SHP77 (cell line): ENCODE data around the gene GTF2H4.
A peak's percentile ranks its signal among the peaks of the same experiment; 100 is the strongest.

Experiments
- DNase-seq, 2 experiments: peaks; one replicate each; lab custom pipeline; 2025; lab: John Stamatoyannopoulos, UW

The GTF2H4 gene

DNA sequence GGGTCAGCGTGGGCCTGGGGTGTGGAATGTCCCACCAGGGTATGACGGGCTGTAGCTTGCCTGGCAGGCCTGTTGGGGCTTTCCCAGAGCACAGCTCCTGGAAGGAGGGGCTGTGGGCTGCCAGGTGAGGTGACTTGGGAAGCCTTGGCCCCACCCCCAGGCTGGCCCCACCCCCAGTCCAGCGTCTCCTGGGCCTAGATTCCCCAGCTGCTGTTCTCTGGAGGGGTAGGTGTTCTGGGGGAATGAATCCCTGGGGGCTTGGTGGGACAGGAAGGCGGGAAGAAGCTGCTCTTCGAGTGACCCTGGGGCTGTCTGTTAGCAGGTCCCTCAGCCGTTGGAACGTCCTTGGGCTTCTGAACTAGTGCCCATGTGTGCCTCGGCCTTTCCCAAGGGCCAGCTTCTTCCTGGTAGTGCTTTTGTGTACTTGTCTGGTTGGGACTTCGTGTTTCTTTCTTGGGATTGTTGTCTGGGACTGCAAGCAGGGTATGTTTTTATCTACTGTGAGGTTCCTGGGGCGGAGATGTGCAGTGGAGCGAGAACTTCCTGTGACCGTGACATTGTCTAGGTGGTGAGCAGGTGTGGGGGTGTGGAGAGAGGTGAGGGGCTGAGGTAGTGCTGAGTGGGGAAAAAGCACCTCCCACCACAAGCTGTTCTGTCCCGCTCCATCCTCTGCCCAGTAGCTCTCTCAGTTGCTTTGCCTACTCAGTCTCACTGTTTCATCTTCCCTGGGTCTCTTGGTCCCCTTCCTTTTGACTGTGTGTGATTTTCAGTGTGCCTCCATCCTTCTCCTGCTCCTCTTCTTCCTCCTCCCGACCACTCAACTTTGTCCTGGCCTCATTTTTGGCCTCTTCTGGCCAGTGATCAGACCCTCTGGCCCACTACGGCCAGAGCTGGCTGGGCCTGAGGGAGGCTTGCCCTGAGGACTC is 25.0 kb upstream of the GTF2H4 start:
- peak; percentile 47 to 57 for DNase-seq

DNA sequence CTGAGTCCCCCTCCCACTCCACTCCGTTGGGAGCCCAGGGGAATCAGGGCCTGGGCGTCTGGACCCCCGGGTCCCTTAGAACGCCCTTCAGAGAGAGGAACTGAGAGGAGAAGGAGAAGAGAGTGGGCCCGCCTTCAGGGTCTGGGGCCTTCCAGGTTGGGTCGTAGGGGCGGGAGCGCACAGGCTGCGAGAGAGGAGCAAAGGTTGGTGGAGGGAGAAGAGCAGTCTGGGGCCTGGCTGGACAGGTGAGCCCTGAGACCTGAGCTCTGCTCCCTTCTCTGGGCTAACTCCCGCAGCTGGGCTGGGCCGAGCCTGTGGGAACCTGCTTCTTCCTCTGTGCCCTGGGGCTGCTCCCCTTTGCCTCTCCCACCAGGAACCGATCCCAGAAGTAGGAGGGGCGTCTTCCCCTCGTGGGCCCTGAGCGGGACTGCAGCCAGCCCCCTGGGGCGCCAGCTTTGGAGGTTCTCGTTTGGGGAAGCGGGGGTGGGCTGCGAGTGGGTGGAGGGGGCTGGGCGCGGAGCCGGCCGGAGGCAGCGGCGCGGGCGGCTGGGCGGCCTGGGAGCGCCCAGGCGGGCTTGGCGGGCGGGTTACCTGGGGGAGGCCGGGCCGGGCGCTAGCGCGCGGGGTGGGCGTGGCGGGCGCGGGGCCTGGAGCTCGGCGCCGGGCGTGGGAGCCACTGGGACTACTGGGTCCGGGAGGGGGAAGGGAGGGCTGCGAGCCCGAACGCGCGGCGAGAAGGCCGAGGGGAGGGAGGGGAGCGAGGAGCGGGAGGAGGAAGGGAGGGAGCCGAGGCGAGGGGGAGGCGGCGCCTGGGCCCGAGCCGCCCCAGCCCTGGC is 24.1 kb upstream of the GTF2H4 start, which contains the start of gene DDR1:
DDR1 (plus strand) TSS at position 835 of the 836 bp plus-strand sequence. CDS start 4,211 bp downstream, outside the sequence.
- DNase-seq: peak; percentile 21 to 31

DNA sequence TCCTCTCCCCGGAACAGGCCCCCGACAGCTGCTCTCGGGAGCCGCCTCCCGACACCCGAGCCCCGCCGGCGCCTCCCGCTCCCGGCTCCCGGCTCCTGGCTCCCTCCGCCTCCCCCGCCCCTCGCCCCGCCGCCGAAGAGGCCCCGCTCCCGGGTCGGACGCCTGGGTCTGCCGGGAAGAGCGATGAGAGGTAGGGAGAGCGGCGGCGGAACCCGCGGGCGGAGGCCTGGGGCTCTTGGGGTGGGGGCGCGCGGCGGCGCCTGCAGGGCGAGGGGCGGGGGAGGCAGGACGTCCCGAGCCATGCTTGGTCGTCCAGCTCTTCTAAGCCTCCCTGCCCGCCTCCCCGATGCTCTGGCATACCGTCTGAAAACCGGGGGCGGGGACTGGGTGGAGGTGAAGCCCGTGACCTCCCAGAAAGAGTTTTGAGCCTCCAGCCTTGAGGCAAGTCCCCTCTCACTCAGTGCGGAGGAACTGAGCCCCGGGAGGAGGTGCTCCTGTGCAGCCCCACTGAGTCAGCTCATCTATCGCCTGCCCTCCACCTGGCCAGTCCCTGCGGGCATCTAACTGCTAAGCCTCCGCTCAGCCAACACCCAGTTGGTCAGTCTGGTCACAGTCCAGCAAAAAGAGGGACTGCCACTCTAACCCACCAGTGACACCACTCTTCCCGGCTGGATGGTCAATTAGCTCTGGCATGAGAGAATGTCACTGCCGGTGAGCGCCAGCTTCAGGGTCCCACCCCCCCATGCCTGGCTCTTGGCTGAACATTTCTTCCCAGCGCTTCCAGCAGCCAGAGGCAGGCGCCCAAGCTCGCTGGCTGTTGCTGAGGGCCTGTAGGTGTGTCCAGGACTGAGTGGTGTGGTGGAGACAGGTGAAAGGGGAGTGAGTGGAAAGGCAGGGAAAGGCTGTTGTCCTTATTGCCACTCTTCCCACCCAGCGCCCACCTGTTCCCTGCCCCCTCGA is 23.2 kb upstream of the GTF2H4 start:
- DNase-seq: peak in 1 of 2 experiments; percentile 8

DNA sequence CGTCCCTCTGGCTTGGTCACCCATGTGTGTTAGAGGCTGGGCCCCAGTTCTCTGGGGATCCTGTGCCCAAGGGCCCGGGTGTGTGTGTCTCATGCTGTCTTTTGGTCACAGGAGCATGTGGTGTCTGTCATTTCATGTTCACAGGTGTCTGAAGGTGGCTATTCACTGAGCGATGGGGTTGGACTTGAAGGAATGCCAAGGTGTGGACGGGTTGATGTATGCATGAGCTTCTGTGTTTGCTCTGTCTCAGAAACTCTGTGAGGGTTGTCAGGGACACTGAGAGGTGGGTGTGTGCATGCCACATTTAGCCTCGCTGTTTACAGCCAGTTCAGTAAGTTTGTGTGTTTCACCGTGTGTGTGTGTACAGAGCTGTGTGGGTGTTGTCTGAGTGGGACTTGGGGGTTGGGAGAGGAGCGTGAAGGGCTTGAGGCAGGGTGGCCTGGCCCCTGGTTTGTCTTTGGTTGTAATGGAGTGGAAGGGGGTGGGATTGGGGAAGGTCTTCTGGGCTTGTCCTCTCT is 22.5 kb upstream of the GTF2H4 start:
- DNase-seq: peak in 1 of 2 experiments; percentile 2

DNA sequence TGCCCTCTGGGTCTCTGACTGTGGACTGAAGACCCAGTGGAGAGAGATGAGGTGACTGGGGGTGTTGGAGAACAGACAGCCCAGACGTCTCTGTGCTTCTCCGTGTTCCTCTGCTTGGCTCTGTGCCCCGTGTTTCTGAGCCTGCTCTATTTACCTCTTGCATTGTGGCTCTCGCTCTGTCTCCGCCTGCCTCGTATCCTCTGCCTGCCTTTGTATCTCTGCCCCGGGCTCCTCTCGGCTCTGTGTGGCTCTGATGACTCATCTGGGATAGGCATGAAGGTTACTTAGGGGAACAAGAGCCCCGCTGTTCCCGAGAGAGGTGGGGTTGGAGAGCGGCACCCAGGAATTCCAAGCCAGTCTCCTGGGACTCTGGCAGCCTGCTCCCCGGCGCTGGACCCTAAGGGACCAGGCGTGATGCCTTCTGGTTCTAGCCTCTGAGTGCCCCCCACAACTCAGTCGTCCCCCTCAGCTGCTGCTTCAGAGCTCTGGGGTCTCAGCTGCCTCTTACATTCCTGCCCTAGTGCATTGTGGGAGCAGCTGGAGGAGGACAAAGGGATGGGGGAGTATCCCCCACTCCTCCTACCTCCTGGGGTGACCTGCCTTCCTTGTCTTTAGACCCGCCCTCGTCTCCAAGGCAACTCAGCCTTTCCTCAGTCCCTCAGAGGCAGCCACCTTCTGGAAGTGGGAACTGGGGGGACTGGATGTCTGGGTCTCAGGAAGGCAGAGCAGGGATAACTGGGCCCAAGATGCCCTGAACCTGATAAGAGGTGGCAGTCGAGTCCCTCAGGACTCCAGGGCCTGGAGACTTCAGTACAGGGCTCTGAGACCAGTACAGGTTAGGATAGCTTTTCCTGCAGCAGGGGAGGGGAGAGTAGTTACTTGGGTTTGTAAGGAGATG is 21.8 kb upstream of the GTF2H4 start:
- peak; percentile 44 to 61 for DNase-seq

DNA sequence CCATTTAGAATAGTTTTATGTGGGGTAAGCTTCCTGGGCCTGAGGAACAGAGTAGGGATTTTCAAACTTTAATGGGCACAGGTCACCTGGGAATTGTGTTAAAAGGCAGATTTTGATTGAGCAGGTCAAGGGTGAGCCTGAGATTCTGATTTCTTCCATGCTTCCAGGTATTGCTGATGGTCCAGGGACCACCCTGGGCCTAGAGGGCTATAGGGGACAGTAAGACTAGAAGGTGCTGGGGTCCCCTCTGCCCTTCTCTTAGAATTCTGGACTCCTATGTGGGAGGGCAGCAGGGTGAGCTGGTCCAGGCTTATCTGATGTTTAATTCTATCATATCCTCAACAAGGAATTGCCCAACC is 21.1 kb upstream of the GTF2H4 start:
- DNase-seq: no peak

DNA sequence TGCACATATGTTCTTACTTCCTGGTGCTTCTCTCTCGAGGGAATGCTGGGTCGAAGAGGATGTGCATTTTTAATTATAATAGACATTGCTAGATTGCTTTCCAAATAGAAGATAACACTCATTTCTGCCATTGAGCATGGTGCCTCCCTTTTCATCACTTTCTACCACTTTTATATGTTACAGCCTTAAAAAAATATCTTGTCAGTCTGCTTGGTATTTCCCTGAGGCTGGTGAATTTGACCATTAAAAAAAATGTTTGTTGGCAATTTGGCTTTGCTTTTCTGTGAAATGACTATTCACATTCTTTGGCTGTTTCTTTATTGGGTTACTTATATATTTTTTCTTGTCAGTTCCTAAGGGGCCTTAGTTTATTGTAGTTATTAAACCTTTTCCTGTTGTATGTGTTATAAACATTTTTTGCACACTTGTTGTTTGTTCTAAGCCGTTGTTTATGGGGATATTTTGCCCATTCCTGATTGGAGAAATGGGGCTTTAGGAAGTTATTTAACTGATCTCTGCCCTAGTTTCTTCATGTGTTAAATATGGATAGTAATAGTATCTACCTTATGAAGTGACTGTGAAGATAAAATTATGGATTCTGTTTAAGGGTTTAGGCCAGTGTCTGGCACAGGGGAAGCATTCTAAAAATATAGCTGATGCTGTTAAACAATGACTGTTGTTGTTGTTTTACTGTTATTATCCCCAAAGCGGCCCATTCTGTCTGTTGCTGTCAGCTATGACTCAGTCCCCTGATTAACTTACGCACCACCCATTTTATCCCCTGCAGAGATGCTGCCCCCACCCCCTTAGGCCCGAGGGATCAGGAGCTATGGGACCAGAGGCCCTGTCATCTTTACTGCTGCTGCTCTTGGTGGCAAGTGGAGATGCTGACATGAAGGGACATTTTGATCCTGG is 19.8 kb upstream of the GTF2H4 start:
- no peak for DNase-seq

DNA sequence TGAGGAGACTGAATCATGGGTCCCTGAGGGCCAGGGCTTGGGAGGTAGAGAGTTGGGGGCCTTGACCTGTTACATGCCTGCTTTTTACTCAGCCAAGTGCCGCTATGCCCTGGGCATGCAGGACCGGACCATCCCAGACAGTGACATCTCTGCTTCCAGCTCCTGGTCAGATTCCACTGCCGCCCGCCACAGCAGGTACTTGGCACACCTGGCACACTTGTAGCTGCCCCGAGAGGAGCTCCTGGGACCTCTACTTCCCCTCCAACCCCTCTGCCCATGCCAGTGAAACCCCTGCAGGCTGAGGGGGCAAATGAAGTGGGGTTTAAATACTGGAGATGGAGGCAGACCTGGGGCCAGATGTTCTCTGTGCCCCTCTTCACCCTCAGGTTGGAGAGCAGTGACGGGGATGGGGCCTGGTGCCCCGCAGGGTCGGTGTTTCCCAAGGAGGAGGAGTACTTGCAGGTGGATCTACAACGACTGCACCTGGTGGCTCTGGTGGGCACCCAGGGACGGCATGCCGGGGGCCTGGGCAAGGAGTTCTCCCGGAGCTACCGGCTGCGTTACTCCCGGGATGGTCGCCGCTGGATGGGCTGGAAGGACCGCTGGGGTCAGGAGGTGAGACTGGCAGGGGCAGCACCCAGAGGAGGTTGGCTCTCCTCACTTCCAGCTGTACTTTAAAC is 19.1 kb upstream of the GTF2H4 start:
- no peak for DNase-seq

DNA sequence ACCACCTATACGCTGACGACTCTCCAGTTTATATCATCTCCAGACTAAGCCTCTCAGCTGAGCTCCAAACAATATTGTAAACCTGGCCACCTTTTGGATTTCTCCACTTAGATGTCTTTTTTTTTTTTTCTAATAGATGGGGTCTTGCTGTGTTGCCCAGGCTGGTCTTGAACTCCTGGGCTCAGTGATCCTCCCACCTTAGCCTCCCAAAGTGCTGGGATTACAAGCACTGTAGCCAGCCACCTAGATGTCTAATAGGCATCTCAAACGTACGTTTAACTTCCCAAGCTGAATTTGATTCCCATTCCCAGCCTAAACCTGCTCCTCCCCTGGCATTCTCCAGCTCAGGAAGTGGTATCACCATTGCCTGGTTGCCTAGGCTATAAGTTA is 18.5 kb upstream of the GTF2H4 start:
- no peak for DNase-seq

DNA sequence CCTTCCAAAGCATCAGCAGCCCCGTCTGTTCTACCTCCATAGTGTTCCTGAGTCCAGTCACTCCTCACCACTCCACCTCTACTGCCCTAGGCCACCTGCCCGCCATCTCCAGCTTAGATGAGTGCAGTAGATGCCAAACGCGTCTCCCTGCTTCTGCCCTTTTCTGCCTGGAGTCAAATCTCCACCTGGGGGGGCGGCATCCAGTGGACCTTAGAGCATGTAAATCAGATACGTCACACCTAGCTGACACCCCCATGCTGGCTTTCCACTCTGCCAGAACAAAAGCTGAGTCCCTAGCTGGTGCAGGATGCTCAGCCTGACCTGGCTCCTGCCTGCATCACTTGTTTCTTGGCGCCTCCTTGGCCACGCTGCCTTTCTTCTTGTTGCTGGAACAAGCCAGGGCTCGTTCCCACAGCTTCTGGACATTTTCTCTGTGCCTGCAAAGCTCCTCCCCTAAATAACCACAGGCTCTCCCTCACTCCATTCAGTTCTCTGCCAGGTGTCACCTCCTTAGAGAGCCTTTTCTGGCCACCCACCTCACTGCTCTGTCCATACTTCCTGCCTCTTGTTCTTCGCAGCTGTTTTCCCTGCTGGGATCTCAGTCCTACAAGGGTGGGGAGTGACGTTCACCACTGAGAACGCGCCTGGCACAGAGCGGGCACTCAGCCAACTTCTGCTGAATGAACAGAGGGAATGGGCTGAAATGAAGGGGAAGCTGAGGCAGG is 17.9 kb upstream of the GTF2H4 start:
- DNase-seq: peak in 1 of 2 experiments; percentile 6

DNA sequence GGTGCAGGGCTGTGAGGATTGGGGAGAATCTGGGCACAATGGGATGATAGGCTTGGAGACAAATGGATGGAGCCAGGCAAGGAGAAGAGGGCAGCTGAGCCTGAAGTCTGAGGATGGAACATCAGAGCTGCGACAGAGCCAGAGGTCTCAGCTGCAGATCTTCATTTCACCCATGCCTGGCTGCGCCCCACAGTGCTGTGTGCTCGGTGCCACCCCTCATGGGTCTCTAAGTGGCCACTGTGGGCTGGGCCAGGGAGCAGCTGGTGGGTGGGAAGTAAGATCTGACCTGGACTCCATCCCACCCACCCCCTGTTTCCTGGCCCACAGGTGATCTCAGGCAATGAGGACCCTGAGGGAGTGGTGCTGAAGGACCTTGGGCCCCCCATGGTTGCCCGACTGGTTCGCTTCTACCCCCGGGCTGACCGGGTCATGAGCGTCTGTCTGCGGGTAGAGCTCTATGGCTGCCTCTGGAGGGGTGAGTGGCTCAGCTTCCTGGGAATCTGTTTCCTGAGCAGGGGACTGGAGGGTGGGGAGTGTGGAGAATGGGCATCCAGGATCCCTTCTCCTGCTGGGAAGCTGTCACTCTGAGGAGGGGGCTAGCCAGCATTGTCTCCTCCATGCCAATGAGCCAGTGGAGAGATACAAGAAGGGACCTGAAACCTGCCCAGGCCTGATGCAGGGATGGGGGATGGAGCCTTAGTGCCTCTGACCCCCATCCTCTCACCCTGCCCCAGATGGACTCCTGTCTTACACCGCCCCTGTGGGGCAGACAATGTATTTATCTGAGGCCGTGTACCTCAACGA is 17.2 kb upstream of the GTF2H4 start:
- DNase-seq: no peak

DNA sequence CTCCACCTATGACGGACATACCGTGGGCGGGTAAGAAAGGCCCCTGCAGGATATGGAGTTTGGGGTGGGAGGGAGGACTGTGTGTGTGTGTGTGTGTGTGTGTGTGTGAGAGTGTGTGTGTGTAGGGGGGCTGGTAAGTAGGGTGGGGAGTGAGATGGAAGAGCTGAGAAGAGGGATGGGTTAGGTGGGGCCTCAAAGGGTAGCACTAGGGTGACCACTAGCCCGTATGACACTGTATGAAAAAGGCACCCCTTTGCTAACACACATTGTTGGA is 16.6 kb upstream of the GTF2H4 start:
- DNase-seq: no peak

DNA sequence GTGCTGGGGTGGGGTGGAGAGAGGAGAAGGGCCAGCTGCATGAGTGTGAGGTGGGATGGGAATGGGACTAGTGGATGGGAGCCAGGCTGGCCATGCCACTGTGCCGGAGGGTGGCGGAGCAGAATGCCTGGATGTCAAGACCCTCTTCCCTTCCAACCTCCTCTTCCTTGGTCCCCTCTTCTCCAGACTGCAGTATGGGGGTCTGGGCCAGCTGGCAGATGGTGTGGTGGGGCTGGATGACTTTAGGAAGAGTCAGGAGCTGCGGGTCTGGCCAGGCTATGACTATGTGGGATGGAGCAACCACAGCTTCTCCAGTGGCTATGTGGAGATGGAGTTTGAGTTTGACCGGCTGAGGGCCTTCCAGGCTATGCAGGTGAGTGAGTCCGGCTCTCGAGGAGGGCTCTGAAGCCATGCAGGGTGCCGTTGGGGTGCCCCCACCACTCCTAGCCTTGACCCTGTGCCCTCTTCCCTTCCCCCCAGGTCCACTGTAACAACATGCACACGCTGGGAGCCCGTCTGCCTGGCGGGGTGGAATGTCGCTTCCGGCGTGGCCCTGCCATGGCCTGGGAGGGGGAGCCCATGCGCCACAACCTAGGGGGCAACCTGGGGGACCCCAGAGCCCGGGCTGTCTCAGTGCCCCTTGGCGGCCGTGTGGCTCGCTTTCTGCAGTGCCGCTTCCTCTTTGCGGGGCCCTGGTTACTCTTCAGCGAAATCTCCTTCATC is 16.0 kb upstream of the GTF2H4 start:
- DNase-seq: no peak

DNA sequence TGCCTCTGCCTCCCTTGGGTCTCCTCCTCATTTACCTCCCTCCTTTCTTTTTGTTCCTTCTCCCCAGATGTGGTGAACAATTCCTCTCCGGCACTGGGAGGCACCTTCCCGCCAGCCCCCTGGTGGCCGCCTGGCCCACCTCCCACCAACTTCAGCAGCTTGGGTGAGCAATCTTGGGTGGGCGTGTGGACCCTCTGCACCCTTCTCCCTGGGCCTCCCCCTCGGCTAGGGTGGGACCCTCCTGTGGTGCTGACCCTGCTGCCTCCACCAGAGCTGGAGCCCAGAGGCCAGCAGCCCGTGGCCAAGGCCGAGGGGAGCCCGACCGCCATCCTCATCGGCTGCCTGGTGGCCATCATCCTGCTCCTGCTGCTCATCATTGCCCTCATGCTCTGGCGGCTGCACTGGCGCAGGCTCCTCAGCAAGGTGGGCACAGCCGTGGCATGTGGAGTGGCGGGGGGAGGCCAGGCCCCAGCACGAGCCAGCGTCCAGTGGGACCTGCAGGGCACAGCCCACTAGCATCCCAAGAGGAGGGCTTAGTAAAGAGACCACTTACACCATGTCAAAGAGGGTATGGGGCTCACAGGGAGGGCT is 14.9 kb upstream of the GTF2H4 start:
- no peak for DNase-seq

DNA sequence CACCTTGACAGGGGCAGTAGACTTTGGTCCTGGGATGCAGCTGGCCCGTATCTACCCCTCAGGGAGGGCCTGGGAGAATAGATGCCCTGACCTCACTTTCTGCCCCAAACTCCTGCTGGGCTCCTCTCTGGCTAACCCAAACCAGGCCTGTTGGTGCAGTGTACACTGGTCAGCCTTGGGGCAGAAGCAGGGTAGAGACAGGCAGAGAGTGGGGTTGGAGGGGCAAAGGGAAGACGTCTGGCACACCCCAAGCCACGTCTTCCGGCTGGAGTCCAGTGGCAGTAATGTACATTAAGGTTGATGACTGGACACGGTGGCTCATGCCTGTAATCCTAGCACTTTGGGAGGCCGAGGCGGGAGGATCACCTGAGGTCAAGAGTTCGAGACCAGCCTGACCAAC is 14.3 kb upstream of the GTF2H4 start:
- no peak for DNase-seq

DNA sequence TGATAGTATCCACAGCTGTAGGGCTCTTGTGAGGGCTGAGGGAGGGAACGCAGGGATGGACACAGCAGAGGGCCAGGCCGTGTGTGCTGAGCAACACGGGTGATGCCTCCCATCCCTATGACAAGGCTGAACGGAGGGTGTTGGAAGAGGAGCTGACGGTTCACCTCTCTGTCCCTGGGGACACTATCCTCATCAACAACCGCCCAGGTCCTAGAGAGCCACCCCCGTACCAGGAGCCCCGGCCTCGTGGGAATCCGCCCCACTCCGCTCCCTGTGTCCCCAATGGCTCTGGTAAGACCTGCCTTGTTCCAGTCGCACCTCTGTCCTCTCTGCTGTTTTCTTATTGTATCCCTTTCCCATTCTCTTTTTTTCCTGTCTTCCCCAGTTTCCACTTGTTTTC is 13.6 kb upstream of the GTF2H4 start:
- DNase-seq: no peak
